ENCODE measurements around the gene CHD9NB. TPM values are rescaled to one million over a fixed set of nuclear protein-coding genes. Genes with fewer than 3 reads are reported as not detected.

Gene CHD9NB
- total and polyA plus RNA-seq, 9 of the 15 experiments (the other 6 are each of a cell fraction or from before 2014, with no cell fraction given), result 0.06 to 0.10 (median 0.07) TPM; not detected in 6

DNA sequence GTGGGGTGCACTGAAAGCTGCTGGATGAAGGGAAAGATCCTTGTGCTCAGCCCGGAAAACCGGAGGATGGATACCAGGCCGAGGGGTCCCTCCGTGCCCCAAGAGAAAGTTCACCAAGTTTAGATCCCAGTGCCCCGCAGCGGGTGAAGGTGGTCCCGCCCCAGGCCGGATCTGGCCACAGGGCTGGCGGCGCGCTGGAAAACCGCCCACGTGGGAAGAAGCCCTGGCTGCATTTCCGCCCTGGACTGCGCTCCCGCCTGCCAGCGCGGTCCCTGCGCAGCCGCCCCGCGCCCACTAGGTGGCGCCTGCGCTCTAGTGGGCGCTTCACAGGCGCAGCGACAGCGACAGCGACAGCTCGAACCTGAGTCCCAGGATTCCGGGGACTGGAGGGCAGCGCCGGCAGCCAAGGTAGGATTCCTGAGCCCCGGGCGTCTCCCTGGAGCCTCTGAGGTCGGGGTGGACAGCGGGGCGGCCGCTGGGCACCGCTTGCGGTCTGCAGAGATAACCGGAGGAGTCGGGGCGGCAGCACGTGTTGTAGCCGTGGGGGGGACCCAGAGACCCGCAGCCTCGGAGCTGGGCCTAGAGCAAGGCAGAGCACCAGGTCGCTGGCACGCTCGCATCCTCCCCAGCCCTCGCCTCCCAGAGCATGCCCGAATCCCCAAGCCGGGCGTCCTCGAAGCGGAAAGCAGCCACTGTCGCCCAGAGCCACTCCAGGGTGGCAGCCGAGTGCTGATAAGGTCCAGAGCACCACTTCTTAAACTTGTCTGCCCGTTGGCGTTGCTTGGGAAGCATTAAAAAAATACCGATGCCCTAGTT, 2.2 kb upstream of the CHD9NB start, which contains the start of gene CHD9 (continued):
- TF ChIP-seq JUN (IDR thresholded peaks at IDR 0.05; ENCODE audit: borderline replicate concordance, low read depth, low read length) (no peak; the same call in 1 of the 2 replicates), JUN (CRISPR knock-in tag; IDR thresholded peaks at IDR 0.05; ENCODE audit: borderline replicate concordance) (peak; percentile 65; the same call in 1 of the 2 replicates), RCOR1 (IDR thresholded peaks at IDR 0.05; ENCODE audit: borderline replicate concordance in 1 of 2, low read depth in 2 of 2, low read length in 2 of 2) (peak in 1 of 2 experiments; percentile 60; a peak in 1 of 4 replicates), EGR1 (conservative IDR thresholded peaks at IDR 0.05) (peak; percentile 82), YY1 (IDR thresholded peaks at IDR 0.05; ENCODE audit: borderline replicate concordance in 1 of 3, control insufficient read depth in 1 of 3, extremely low read depth in 1 of 3, insufficient read depth in 3 of 3, insufficient read length in 1 of 3, insufficient replicate concordance in 2 of 3, low read depth in 1 of 3, low read length in 2 of 3) (peak in 2 of 3 experiments; percentile 21 to 55), ZNF311 (CRISPR knock-in tag; IDR thresholded peaks at IDR 0.05) (no peak), PHF21A (IDR thresholded peaks at IDR 0.05; ENCODE audit: borderline replicate concordance, low read depth) (0 out of 2 replicates have a peak, but pooled peaks have one; percentile 51), SMARCB1 (IDR thresholded peaks at IDR 0.05; ENCODE audit: insufficient read length, low read depth) (no peak), FOXA1 (IDR thresholded peaks at IDR 0.05; ENCODE audit: borderline replicate concordance) (no peak), ELF1 (tag; IDR thresholded peaks at IDR 0.05) (peak; percentile 85)
- TF ChIP-seq, protein P1, sequence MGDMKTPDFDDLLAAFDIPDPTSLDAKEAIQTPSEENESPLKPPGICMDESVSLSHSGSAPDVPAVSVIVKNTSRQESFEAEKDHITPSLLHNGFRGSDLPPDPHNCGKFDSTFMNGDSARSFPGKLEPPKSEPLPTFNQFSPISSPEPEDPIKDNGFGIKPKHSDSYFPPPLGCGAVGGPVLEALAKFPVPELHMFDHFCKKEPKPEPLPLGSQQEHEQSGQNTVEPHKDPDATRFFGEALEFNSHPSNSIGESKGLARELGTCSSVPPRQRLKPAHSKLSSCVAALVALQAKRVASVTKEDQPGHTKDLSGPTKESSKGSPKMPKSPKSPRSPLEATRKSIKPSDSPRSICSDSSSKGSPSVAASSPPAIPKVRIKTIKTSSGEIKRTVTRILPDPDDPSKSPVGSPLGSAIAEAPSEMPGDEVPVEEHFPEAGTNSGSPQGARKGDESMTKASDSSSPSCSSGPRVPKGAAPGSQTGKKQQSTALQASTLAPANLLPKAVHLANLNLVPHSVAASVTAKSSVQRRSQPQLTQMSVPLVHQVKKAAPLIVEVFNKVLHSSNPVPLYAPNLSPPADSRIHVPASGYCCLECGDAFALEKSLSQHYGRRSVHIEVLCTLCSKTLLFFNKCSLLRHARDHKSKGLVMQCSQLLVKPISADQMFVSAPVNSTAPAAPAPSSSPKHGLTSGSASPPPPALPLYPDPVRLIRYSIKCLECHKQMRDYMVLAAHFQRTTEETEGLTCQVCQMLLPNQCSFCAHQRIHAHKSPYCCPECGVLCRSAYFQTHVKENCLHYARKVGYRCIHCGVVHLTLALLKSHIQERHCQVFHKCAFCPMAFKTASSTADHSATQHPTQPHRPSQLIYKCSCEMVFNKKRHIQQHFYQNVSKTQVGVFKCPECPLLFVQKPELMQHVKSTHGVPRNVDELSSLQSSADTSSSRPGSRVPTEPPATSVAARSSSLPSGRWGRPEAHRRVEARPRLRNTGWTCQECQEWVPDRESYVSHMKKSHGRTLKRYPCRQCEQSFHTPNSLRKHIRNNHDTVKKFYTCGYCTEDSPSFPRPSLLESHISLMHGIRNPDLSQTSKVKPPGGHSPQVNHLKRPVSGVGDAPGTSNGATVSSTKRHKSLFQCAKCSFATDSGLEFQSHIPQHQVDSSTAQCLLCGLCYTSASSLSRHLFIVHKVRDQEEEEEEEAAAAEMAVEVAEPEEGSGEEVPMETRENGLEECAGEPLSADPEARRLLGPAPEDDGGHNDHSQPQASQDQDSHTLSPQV (IDR thresholded peaks at IDR 0.05), result peak; percentile 90; the same call in 1 of the 2 replicates
- TF ChIP-seq, protein P2, sequence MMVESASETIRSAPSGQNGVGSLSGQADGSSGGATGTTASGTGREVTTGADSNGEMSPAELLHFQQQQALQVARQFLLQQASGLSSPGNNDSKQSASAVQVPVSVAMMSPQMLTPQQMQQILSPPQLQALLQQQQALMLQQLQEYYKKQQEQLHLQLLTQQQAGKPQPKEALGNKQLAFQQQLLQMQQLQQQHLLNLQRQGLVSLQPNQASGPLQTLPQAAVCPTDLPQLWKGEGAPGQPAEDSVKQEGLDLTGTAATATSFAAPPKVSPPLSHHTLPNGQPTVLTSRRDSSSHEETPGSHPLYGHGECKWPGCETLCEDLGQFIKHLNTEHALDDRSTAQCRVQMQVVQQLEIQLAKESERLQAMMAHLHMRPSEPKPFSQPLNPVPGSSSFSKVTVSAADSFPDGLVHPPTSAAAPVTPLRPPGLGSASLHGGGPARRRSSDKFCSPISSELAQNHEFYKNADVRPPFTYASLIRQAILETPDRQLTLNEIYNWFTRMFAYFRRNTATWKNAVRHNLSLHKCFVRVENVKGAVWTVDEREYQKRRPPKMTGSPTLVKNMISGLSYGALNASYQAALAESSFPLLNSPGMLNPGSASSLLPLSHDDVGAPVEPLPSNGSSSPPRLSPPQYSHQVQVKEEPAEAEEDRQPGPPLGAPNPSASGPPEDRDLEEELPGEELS (CRISPR knock-in tag; IDR thresholded peaks at IDR 0.05; ENCODE audit: borderline replicate concordance), result no peak
- TF ChIP-seq, protein P3, sequence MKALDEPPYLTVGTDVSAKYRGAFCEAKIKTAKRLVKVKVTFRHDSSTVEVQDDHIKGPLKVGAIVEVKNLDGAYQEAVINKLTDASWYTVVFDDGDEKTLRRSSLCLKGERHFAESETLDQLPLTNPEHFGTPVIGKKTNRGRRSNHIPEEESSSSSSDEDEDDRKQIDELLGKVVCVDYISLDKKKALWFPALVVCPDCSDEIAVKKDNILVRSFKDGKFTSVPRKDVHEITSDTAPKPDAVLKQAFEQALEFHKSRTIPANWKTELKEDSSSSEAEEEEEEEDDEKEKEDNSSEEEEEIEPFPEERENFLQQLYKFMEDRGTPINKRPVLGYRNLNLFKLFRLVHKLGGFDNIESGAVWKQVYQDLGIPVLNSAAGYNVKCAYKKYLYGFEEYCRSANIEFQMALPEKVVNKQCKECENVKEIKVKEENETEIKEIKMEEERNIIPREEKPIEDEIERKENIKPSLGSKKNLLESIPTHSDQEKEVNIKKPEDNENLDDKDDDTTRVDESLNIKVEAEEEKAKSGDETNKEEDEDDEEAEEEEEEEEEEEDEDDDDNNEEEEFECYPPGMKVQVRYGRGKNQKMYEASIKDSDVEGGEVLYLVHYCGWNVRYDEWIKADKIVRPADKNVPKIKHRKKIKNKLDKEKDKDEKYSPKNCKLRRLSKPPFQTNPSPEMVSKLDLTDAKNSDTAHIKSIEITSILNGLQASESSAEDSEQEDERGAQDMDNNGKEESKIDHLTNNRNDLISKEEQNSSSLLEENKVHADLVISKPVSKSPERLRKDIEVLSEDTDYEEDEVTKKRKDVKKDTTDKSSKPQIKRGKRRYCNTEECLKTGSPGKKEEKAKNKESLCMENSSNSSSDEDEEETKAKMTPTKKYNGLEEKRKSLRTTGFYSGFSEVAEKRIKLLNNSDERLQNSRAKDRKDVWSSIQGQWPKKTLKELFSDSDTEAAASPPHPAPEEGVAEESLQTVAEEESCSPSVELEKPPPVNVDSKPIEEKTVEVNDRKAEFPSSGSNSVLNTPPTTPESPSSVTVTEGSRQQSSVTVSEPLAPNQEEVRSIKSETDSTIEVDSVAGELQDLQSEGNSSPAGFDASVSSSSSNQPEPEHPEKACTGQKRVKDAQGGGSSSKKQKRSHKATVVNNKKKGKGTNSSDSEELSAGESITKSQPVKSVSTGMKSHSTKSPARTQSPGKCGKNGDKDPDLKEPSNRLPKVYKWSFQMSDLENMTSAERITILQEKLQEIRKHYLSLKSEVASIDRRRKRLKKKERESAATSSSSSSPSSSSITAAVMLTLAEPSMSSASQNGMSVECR (CRISPR knock-in tag; IDR thresholded peaks at IDR 0.05), result peak; percentile 93

Data from K562 (cell line).